ENCODE results near the gene SOX6. TPM values are rescaled to one million over a fixed set of nuclear protein-coding genes. Genes with fewer than 3 reads are reported as not detected.

Gene SOX6
- total RNA-seq, 4 donors from 2014 or later = 17.9 to 27.9 (median 23.3) TPM

DNA sequence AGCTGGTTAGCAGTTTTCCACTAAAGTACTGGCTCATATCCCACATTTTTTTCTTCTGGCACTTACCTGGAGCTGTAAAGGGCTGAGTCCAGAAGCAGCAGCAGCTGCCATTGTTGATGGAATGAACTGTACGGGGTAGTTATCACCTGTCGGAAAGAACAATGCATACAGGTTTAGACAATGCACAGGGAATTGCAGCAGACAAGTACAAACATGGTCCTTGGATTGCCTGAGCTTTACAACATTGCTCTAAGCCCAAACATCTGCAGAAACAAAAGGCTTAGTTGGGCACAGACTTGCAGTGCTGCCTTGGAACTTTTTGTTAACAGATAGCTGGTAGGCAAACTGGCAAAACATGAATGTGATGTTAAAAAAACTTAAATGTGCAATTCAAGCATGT is 258.8 kb downstream of the SOX6 start:
- H3K36me3 ChIP-seq = no peaks in the 10 kb centered on the region
- intact Hi-C loops (cut with DNase I) = no loop called here
- 72 to 77% methylated on average over 2 of the region's 2 CpGs for WGBS, 2 donors
- DNase-seq = no peak
- no peak overlapping the region for H3K4me3 ChIP-seq (replicated peaks in 1 of 3)
- H3K27me3 ChIP-seq = no peaks in the 10 kb centered on the region
- H3K4me1 ChIP-seq = no peaks in the 10 kb centered on the region
- no peak for TF ChIP-seq POLR2A (IDR thresholded peaks at IDR 0.05)
- TF ChIP-seq, protein P1, sequence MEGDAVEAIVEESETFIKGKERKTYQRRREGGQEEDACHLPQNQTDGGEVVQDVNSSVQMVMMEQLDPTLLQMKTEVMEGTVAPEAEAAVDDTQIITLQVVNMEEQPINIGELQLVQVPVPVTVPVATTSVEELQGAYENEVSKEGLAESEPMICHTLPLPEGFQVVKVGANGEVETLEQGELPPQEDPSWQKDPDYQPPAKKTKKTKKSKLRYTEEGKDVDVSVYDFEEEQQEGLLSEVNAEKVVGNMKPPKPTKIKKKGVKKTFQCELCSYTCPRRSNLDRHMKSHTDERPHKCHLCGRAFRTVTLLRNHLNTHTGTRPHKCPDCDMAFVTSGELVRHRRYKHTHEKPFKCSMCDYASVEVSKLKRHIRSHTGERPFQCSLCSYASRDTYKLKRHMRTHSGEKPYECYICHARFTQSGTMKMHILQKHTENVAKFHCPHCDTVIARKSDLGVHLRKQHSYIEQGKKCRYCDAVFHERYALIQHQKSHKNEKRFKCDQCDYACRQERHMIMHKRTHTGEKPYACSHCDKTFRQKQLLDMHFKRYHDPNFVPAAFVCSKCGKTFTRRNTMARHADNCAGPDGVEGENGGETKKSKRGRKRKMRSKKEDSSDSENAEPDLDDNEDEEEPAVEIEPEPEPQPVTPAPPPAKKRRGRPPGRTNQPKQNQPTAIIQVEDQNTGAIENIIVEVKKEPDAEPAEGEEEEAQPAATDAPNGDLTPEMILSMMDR (IDR thresholded peaks at IDR 0.05) = no peak
- H3K27ac ChIP-seq = no peak overlapping the region
- H3K9me3 ChIP-seq = no peaks in the 10 kb centered on the region

DNA sequence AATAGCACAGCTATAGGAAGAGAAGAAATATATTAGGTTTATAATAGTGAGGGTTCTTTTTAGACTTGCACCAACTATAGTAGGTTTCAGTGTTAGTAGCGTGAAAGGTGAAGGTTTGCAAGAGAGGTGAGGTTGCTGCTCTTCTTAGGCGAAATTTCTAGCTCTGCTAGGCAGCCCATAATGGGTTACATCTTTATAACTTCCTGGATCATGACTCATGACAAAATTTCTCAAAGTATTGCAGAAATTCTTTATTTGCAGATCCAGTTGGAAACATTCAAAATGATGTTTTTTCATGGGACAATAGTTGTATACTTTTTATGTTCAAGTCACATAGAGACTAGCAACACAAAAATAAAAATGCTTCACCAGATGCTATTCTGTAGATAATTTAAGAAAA is 260.0 kb downstream of the SOX6 start:
- no peak overlapping the region for H3K4me3 ChIP-seq (replicated peaks in 1 of 3)
- H3K27ac ChIP-seq = no peak overlapping the region
- H3K4me1 ChIP-seq = no peaks in the 10 kb centered on the region
- H3K9me3 ChIP-seq = no peaks in the 10 kb centered on the region
- TF ChIP-seq, protein P1 (IDR thresholded peaks at IDR 0.05) = no peak
- TF ChIP-seq POLR2A (IDR thresholded peaks at IDR 0.05) = no peak
- intact Hi-C loops (cut with DNase I) = no loop called here
- no peaks in the 10 kb centered on the region for H3K36me3 ChIP-seq
- no peaks in the 10 kb centered on the region for H3K27me3 ChIP-seq
- 91 to 94% methylated on average over 2 of the region's 2 CpGs for WGBS, 2 donors
- DNase-seq = no peak

DNA sequence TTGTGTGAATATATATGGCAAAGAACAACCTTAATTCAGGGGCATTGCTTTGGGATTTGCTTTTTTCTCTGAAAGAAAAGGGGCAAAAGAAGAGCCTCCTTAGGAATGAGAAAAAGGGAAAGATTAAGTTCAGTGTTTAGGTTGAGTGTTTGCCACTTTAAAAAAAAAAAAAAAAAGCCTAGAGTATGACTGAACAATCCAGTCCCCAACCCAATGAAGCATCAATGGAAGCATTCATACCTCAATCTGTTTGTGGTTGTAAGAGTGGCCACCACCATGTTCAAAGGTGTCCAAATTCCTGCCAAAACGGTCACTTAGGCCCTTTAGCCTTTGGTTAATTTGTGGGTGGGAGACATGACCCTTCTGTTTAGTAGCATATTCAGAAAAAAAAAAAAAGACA is 260.6 kb downstream of the SOX6 start:
- no peak for DNase-seq
- no peak overlapping the region for H3K27ac ChIP-seq
- intact Hi-C loops (cut with DNase I) = no loop called here
- H3K27me3 ChIP-seq = no peaks in the 10 kb centered on the region
- no peaks in the 10 kb centered on the region for H3K36me3 ChIP-seq
- H3K4me1 ChIP-seq = no peaks in the 10 kb centered on the region
- no peaks in the 10 kb centered on the region for H3K9me3 ChIP-seq
- 85 to 90% methylated on average over 1 of the region's 1 CpG for WGBS, 2 donors
- no peak overlapping the region for H3K4me3 ChIP-seq (replicated peaks in 1 of 3)
- TF ChIP-seq, protein P1 (IDR thresholded peaks at IDR 0.05) = no peak
- no peak for TF ChIP-seq POLR2A (IDR thresholded peaks at IDR 0.05)

DNA sequence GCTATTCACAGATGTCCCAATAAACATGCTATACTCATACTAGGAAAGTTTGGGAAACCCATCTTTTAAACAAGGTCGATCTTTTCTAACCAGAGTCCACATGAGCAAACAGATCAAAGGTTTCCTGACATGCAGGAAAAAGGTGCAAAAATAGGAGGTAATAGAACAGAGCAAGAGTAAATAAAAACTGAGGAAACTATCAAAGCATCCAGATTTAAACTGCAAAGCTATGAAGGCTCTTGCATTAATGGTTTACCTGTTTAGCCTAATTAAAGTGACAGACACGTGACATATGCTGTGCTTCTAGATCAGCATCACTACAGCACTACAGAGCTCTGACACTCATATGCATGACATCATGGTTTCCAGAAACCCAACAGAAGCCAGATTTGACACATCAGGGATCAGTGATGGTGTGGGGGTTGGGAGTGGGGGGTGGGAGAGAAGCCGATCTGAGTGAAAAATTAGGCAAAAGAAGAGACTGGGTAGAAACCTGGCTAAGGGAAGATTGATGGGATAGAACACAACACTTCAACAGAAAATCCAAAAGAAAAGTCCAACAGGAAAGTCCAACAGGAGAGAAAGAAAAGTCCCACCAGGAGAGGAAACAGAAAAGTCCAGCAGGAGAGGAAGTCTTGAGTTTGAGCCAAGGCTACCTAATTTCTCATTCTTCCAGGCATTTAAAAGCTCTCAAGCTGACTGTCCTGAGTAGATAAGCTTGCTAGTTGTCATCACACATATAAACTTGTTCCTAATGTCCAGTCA is 262.3 kb downstream of the SOX6 start:
- Histone ChIP-seq H3K9me3 (no peaks in the 10 kb centered on the region), H3K27ac (no peak overlapping the region), H3K4me1 (no peaks in the 10 kb centered on the region), H3K36me3 (no peaks in the 10 kb centered on the region), H3K4me3 (replicated peaks in 1 of 3) (no peak overlapping the region), H3K27me3 (no peaks in the 10 kb centered on the region)
- no peak for DNase-seq
- no peak for TF ChIP-seq POLR2A (IDR thresholded peaks at IDR 0.05)
- TF ChIP-seq, protein P1 (IDR thresholded peaks at IDR 0.05) = no peak
- 87 to 92% methylated on average over 3 of the region's 3 CpGs for WGBS, 2 donors
- intact Hi-C loops (cut with DNase I) = no loop called here

DNA sequence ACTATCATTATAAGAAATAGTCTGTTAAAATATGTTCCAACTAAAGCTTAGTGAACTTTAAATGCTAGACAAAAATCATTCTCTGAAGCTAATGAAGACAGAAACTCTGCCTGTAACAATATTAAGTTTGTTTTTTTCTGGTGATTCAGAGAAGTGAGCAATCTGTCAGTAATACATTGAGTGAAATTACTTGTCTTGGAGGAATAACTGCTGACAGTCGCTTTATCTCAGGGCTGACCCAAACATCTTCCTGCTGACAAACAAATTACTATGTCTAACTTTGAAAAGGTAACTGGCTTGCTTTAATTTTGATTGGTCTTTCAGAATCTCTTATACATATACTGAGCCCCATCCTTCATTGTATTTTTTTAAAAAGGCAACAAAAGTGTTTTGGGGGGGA is 264.5 kb downstream of the SOX6 start:
- Histone ChIP-seq H3K9me3 (no peaks in the 10 kb centered on the region), H3K36me3 (no peaks in the 10 kb centered on the region), H3K27ac (no peak overlapping the region), H3K4me1 (no peaks in the 10 kb centered on the region), H3K4me3 (replicated peaks in 1 of 3) (no peak overlapping the region), H3K27me3 (no peaks in the 10 kb centered on the region)
- TF ChIP-seq POLR2A (IDR thresholded peaks at IDR 0.05) = no peak
- TF ChIP-seq, protein P1 (IDR thresholded peaks at IDR 0.05) = no peak
- intact Hi-C loops (cut with DNase I) = no loop called here
- no peak for DNase-seq
- 91 to 95% methylated on average over 1 of the region's 1 CpG for WGBS, 2 donors
